GM13977 (cell line): ENCODE data around the gene HAUS5.
A peak's percentile ranks its signal among the peaks of the same experiment; 100 is the strongest.
"Not testable (repeated sequence)": the region's sequence is repeated elsewhere in the genome, so short reads cannot be mapped to it uniquely, and the experiment has no call there.

ENCODE experiments used
- DNase-seq: peaks from one replicate; pipeline ENCODE4 v3.0.0; 2012; ENCODE audit warnings: low spot score
- in situ Hi-C: fragments of 300-500 bp; cut with MboI; formaldehyde crosslinking; loops from one replicate; pipeline ENCODE4 v1.12.0; 2022; ENCODE audit warnings: low sequenced_read_pairs, low pct_unique_long_range_greater_than_20kb, mixed read lengths, inconsistent platforms; ENCODE audit not compliant: unreplicated experiment
- TF ChIP-seq, protein P1 (sequence below): IDR thresholded peaks from 2 replicates; pipeline ENCODE4 v1.5.1; 2012; ENCODE audit warnings: mild to moderate bottlenecking, control low read depth; ENCODE audit not compliant: insufficient read depth; ENCODE audit errors: extremely low read depth, missing control alignments

HAUS5 gene

GRCh38 chr19:35644987-35645679 is 32.6 kb downstream of the HAUS5 start:
- TF ChIP-seq, protein P1, sequence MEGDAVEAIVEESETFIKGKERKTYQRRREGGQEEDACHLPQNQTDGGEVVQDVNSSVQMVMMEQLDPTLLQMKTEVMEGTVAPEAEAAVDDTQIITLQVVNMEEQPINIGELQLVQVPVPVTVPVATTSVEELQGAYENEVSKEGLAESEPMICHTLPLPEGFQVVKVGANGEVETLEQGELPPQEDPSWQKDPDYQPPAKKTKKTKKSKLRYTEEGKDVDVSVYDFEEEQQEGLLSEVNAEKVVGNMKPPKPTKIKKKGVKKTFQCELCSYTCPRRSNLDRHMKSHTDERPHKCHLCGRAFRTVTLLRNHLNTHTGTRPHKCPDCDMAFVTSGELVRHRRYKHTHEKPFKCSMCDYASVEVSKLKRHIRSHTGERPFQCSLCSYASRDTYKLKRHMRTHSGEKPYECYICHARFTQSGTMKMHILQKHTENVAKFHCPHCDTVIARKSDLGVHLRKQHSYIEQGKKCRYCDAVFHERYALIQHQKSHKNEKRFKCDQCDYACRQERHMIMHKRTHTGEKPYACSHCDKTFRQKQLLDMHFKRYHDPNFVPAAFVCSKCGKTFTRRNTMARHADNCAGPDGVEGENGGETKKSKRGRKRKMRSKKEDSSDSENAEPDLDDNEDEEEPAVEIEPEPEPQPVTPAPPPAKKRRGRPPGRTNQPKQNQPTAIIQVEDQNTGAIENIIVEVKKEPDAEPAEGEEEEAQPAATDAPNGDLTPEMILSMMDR = no peak
- in situ Hi-C loops = no loop called here

GRCh38 chr19:35645680-35646511 is 33.4 kb downstream of the HAUS5 start:
- TF ChIP-seq, protein P1 = no peak
- in situ Hi-C loops = no loop called here
- DNase-seq = no peak

More at GRCh38 chr19:35644987-35645679, 32.6 kb downstream of the HAUS5 start:
- DNase-seq = peak; percentile 65

DNA sequence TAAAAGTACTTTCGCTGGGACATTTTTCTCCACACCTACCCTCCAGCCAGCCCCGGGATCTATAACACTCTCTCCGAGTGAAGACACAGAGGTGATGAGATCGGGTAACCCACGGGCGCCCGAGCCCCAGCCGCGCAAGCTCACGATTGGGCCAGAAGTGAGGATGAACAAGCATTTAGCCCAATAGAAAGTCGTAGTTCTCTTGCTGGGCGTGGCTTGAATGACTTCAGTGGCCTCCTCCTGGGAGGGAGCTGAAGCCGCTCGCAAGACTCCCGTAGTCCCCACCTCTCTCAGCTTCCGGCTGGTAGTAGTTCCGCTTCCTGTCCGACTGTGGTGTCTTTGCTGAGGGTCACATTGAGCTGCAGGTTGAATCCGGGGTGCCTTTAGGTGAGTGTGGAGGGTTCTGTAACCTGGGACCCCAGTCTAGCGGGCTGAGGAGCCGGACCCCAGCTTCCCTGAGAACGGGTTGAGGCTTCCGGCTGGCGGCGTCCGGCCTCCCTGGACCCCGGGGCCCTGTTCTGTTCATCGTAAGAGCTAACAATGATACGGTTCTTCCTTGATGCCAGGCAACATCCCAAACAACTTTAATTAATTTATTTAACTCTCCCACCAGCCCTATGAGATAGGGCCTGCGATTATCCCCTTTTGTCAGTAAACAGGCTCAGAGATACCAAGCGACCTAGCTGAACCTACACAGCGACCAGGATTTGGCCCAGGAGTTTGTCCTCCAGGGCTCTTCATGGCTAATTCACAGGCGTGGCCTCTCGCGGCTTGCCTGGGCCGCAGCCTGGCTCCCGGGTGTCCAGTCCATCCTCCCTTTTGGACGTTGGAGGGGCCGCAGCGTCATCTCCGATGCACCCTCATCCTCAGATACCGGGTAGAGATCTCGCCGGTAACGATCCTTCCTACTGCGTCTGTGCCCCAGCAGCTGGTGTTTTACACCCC is 35.8 kb downstream of the HAUS5 start, which contains the start of gene COX6B1:
Gene COX6B1 (plus strand): TSS at position 307 of the 945 bp plus-strand sequence. CDS start 2,921 bp downstream, outside the sequence.
- TF ChIP-seq, protein P1 = no peak
- in situ Hi-C loops = no loop called here
- DNase-seq = peak; percentile 96

GRCh38 chr19:35650581-35650980 is 38.0 kb downstream of the HAUS5 start:
- TF ChIP-seq, protein P1 = no peak
- no peak for DNase-seq
- in situ Hi-C loops = no loop called here

DNA sequence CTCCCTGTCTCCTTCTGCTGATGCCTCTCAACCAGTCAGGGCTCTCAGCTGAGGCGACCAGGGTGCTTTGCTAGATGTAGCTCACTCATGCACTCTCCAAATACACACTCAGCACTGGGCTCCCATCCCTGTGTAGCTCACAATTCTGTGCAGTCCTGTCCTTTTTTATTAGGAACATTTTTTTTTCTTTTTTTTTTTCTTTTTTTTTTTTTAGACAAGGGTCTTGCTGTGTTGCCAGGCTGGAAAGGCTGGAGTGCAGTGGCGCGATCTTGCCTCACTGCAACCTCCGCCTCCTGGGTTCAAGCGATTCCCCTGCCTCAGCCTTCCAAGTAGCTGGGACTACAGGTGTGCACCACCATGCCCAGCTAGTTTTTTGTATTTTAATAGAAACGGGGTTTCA is 42.3 kb downstream of the HAUS5 start:
- DNase-seq, in situ Hi-C loops: not testable (repeated sequence)

GRCh38 chr19:35655600-35655999 is 43.1 kb downstream of the HAUS5 start:
- in situ Hi-C loops = no loop called here
- TF ChIP-seq, protein P1 = no peak
- DNase-seq = no peak
